Mucosa of descending colon (tissue), 3 donors: ENCODE data around the gene SPATA6L. TPM values are rescaled to one million over a fixed set of nuclear protein-coding genes. Genes with fewer than 3 reads are reported as not detected.

Experiments used
- ATAC-seq: fragments of 200-7000 bp; cut with Tn5 transposase; one replicate; pipeline ENCODE4 v1.9.1; 2020; ENCODE audit warnings: mild to moderate bottlenecking, moderate library complexity
- DNase-seq, 3 donors: peaks; one replicate each; pipeline ENCODE4 v3.0.0-alpha.2; 2020
- H3K36me3 ChIP-seq: fragments of 200-600 bp; one replicate; pipeline ENCODE4 v1.8.0; 2021; ENCODE audit warnings: low read depth, mild to moderate bottlenecking
- H3K4me1 ChIP-seq: fragments of 200-600 bp; one replicate; pipeline ENCODE4 v1.8.0; 2021; ENCODE audit warnings: low read depth, mild to moderate bottlenecking
- H3K4me3 ChIP-seq: fragments of 200-600 bp; one replicate; pipeline ENCODE4 v1.8.0; 2021; ENCODE audit warnings: mild to moderate bottlenecking
- H3K9me3 ChIP-seq: fragments of 200-600 bp; one replicate; pipeline ENCODE4 v1.8.0; 2021; ENCODE audit warnings: mild to moderate bottlenecking
- CTCF ChIP-seq: fragments of 200-600 bp; IDR thresholded peaks from one replicate; pipeline ENCODE4 v1.8.0; 2022; ENCODE audit warnings: antibody characterized with exemption, mild to moderate bottlenecking
- intact Hi-C, 2 donors: fragments of 100-400 bp; cut with DNase I in 1 of 2; cut with micrococcal nuclease in 1 of 2; formaldehyde crosslinking; loops; one replicate each; pipeline versions ENCODE4 v1.11.0 to v1.11.1; 2022; cut with DNase I, micrococcal nuclease
- total RNA-seq, 3 donors: library from RNA; stranded (reverse); fragmentation: NEBNext Ultra II Directional in 2 of 3; extraction: Animal tissue kit (Norgen Biotek cat#: 25700) in 2 of 3; gene quantifications; one replicate each; pipeline versions ENCODE4 v1.2.1 to v1.2.4, GENCODE V29; 2021 to 2023
- donor health status: DM: no; HTN: no; CAD: no; lungs with moderate emphysema.
- donor health status: DM: no; HTN: no; CAD: no.
- donor health status: DM: no; HTN: yes; CAD: no.

The SPATA6L gene
- total RNA-seq, 3 donors from 2014 or later, result 4.5 to 4.9 (median 4.7) TPM

GRCh38 chr9:4684820-4685219 lies 18.5 kb upstream of the SPATA6L start:
- Histone ChIP-seq H3K4me1 (peaks cover 15% of the 10 kb centered on the region), H3K9me3 (no peaks in the 10 kb centered on the region), H3K36me3 (no peaks in the 10 kb centered on the region), H3K4me3 (no peak overlapping the region)
- DNase-seq (no peak), ATAC-seq (no peak)
- intact Hi-C loops, result no loop called here
- TF ChIP-seq CTCF, result no peak

GRCh38 chr9:4680750-4681149 lies 14.5 kb upstream of the SPATA6L start:
- no peak overlapping the region for H3K4me3 ChIP-seq
- intact Hi-C loops, result no loop called here
- no peak for TF ChIP-seq CTCF
- H3K4me1 ChIP-seq, result peaks cover 27% of the 10 kb centered on the region
- H3K9me3 ChIP-seq, result no peaks in the 10 kb centered on the region
- DNase-seq, result no peak
- no peak for ATAC-seq
- no peaks in the 10 kb centered on the region for H3K36me3 ChIP-seq

- DNase-seq, result no peak
- H3K4me3 ChIP-seq, result peak overlapping the region; percentile 50
- no peaks in the 10 kb centered on the region for H3K36me3 ChIP-seq
- no peak for ATAC-seq
- H3K9me3 ChIP-seq, result no peaks in the 10 kb centered on the region
- TF ChIP-seq CTCF, result no peak
- H3K4me1 ChIP-seq, result peaks cover 27% of the 10 kb centered on the region
- intact Hi-C loops, result no loop called here
Observed at GRCh38 chr9:4680173-4680525, 13.9 kb upstream of the SPATA6L start.

- Histone ChIP-seq H3K4me1 (peaks cover 26% of the 10 kb centered on the region), H3K36me3 (no peaks in the 10 kb centered on the region), H3K4me3 (peak within 1 kb of the TSS; percentile 50), H3K9me3 (no peaks in the 10 kb centered on the region)
- intact Hi-C loops, result no loop called here
- peak; percentile 99 to 100 (median 100) for DNase-seq
- TF ChIP-seq CTCF, result peak; percentile 69
- ATAC-seq, result peak; percentile 97
Observed at GRCh38 chr9:4679268-4680172, 13.2 kb upstream of the SPATA6L start, which contains the start of gene CDC37L1. CDC37L1 (plus strand) TSS chr9:4679569; CDS start chr9:4679768, 199 bp downstream.

GRCh38 chr9:4678679-4679267 lies 12.5 kb upstream of the SPATA6L start:
- ATAC-seq, result peak; percentile 20
- no peaks in the 10 kb centered on the region for H3K36me3 ChIP-seq
- no peaks in the 10 kb centered on the region for H3K9me3 ChIP-seq
- peak in 1 of 3 donors; percentile 34 for DNase-seq
- peak overlapping the region; percentile 50 for H3K4me3 ChIP-seq
- intact Hi-C loops, result no loop called here
- peaks cover 22% of the 10 kb centered on the region for H3K4me1 ChIP-seq
- no peak for TF ChIP-seq CTCF
